Mesothelial cell of epicardium (in vitro differentiated cells): Measurements from ENCODE around the gene SLC9B1. TPM values are rescaled to one million over a fixed set of nuclear protein-coding genes. Genes with fewer than 3 reads are reported as not detected.
"Not testable (repeated sequence)": the region's sequence is repeated elsewhere in the genome, so short reads cannot be mapped to it uniquely, and the experiment has no call there.

Experiments
- DNase-seq, 2 experiments: peaks; one replicate each; pipeline ENCODE4 v3.0.0; 2021; ENCODE audit warnings: low spot score in 2 of 2; ENCODE audit not compliant: unreplicated experiment in 2 of 2
- H3K27ac Mint-ChIP-seq: 2 replicates; pipeline ENCODE4 v1.8.0; 2021; ENCODE audit warnings: mixed read lengths
- H3K27me3 Mint-ChIP-seq: 2 replicates; pipeline ENCODE4 v1.8.0; 2021; ENCODE audit warnings: low read depth, mixed read lengths
- H3K36me3 Mint-ChIP-seq: 2 replicates; pipeline ENCODE4 v1.8.0; 2021; ENCODE audit warnings: mixed read lengths
- H3K4me1 Mint-ChIP-seq: 2 replicates; pipeline ENCODE4 v1.8.0; 2021; ENCODE audit warnings: mixed read lengths
- H3K4me3 Mint-ChIP-seq: 2 replicates; pipeline ENCODE4 v1.8.0; 2021; ENCODE audit warnings: mild to moderate bottlenecking, moderate library complexity, mixed read lengths
- H3K9me3 Mint-ChIP-seq: 2 replicates; pipeline ENCODE4 v1.8.0; 2021; ENCODE audit warnings: mixed read lengths
- total RNA-seq: library from RNA; stranded (reverse); gene quantifications from 3 replicates; pipeline ENCODE4 v1.2.1, GENCODE V29; 2021
- TF ChIP-seq, protein P1 (sequence below): fragments of 200-600 bp; sonication (generic); IDR thresholded peaks from one replicate; pipeline ENCODE4 v1.5.0; 2021; ENCODE audit warnings: antibody characterized with exemption; ENCODE audit not compliant: unreplicated experiment

The SLC9B1 gene
- total RNA-seq, 1 donor from 2014 or later = 3.2 TPM

GRCh38 chr4:102868153-102868780 is 151.2 kb downstream of the SLC9B1 start:
- H3K27ac Mint-ChIP-seq = peak overlapping the region; percentile 99
- H3K27me3 Mint-ChIP-seq = no peaks in the 10 kb centered on the region
- peak overlapping the region; percentile 95 for H3K4me3 Mint-ChIP-seq
- H3K4me1 Mint-ChIP-seq = peaks cover 44% of the 10 kb centered on the region
- peaks cover 10% of the 10 kb centered on the region for H3K36me3 Mint-ChIP-seq
- TF ChIP-seq, protein P1, sequence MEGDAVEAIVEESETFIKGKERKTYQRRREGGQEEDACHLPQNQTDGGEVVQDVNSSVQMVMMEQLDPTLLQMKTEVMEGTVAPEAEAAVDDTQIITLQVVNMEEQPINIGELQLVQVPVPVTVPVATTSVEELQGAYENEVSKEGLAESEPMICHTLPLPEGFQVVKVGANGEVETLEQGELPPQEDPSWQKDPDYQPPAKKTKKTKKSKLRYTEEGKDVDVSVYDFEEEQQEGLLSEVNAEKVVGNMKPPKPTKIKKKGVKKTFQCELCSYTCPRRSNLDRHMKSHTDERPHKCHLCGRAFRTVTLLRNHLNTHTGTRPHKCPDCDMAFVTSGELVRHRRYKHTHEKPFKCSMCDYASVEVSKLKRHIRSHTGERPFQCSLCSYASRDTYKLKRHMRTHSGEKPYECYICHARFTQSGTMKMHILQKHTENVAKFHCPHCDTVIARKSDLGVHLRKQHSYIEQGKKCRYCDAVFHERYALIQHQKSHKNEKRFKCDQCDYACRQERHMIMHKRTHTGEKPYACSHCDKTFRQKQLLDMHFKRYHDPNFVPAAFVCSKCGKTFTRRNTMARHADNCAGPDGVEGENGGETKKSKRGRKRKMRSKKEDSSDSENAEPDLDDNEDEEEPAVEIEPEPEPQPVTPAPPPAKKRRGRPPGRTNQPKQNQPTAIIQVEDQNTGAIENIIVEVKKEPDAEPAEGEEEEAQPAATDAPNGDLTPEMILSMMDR = no peak
- no peaks in the 10 kb centered on the region for H3K9me3 Mint-ChIP-seq
- DNase-seq = no peak

- no peaks in the 10 kb centered on the region for H3K27me3 Mint-ChIP-seq
Observed at GRCh38 chr4:102867278-102868152, 152.0 kb downstream of the SLC9B1 start.

GRCh38 chr4:102865327-102865726 is 154.2 kb downstream of the SLC9B1 start:
- Mint-ChIP-seq H3K9me3 (peaks cover 12% of the 10 kb centered on the region), H3K4me1 (peaks cover 32% of the 10 kb centered on the region), H3K36me3 (peaks cover 16% of the 10 kb centered on the region)
- not testable (repeated sequence) for DNase-seq, H3K27ac Mint-ChIP-seq, H3K4me3 Mint-ChIP-seq, H3K27me3 Mint-ChIP-seq

More at GRCh38 chr4:102867278-102868152, 152.0 kb downstream of the SLC9B1 start:
- peaks cover 3% of the 10 kb centered on the region for H3K9me3 Mint-ChIP-seq
- H3K4me1 Mint-ChIP-seq = peaks cover 44% of the 10 kb centered on the region
- H3K36me3 Mint-ChIP-seq = peaks cover 8% of the 10 kb centered on the region
- peak overlapping the region; percentile 99 for H3K27ac Mint-ChIP-seq
- TF ChIP-seq, protein P1 = no peak
- no peak for DNase-seq
- peak overlapping the region; percentile 95 for H3K4me3 Mint-ChIP-seq

DNA sequence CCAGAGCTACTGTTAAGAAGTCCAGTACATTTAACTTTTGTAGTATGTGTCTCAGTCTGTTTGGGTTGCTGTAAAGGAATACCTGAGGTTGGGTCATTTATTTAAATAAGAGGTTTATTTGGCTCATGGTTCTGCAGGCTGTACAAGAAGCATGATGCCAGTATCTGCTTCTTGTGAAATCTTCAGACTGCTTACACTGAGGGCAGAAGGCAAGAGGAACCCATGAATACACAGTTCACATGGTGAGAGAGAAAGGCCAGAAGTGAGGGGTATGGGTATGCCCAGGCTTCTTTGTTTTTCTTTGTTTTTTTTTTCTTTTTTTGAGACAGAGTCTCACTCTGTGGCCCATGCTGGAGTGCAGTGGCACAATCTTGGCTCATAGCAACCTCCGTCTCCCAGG is 156.8 kb downstream of the SLC9B1 start:
- DNase-seq = no peak
- Mint-ChIP-seq H3K36me3 (peaks cover 32% of the 10 kb centered on the region), H3K9me3 (peaks cover 27% of the 10 kb centered on the region), H3K27me3 (no peaks in the 10 kb centered on the region), H3K27ac (no peak overlapping the region), H3K4me3 (no peak overlapping the region), H3K4me1 (peaks cover 14% of the 10 kb centered on the region)
- TF ChIP-seq, protein P1 = no peak

DNA sequence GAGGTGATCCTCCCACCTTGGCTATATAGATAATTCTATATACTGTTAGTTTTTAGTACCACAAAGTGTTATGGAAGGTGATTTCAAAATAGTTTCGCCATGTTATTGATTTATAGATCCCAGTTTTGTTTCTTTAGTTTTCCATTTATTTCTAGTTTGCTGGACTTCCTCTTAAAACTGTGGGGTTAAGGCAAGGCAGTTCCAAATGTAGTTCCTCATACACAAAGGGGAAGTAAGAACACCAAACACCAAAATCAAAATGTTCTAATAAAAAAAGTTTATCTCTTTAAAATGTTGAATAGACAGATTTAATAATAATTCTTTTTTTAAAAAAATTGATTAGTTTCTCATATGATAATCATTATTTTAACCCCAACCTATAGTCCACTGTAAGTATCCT is 157.5 kb downstream of the SLC9B1 start:
- no peak for DNase-seq
- peaks cover 32% of the 10 kb centered on the region for H3K36me3 Mint-ChIP-seq
- no peaks in the 10 kb centered on the region for H3K27me3 Mint-ChIP-seq
- peaks cover 27% of the 10 kb centered on the region for H3K9me3 Mint-ChIP-seq
- peaks cover 7% of the 10 kb centered on the region for H3K4me1 Mint-ChIP-seq
- TF ChIP-seq, protein P1 = no peak
- no peak overlapping the region for H3K4me3 Mint-ChIP-seq
- H3K27ac Mint-ChIP-seq = no peak overlapping the region

DNA sequence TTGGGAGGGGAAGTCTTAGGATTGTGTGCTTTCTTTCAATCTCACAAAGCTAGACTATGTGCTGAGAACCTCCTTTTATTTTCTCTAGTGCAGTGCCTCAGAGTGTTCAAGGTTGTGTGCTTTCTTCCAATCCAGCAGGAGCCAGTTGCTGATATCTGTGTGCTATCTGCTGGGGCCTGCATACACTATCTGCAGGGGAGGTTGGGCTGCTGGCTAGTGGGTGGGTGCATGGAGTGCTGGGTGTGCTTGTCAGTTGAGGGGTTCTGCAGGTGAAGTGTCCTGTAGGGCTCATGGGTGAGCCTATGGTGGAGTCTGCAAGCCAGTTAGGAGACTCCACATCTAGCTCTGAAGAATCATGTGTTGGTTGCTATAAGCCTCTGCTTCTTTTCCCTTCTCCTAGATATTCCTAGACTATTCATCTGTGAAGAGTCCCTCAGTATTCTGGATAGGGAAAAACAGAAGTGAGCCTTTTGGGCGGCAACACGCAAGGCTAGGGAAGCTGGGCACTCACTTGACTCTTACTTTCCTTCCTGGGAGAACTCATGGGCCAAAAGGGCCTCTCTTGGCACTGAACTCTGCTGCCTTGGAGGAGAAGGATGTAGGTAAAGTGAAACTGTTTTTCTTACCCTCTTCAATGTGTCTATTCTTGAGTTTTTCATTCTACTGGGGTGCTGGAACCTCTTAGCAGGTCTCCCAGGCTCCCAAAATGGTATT is 158.7 kb downstream of the SLC9B1 start:
- Mint-ChIP-seq H3K4me3 (no peak overlapping the region), H3K27ac (no peak overlapping the region), H3K9me3 (peaks cover 27% of the 10 kb centered on the region), H3K27me3 (no peaks in the 10 kb centered on the region), H3K4me1 (no peaks in the 10 kb centered on the region), H3K36me3 (peaks cover 32% of the 10 kb centered on the region)
- no peak for DNase-seq
- TF ChIP-seq, protein P1 = no peak
